Esophagus squamous epithelium (tissue), 4 donors: Measurements from ENCODE around the gene PRDM11.

ENCODE experiments used
- POLR2A ChIP-seq, 4 donors: fragments of 450-650 bp; IDR thresholded peaks; one replicate each; pipeline ENCODE4 v1.6.1; 2017; ENCODE audit warnings: antibody characterized with exemption in 4 of 4, mild to moderate bottlenecking in 4 of 4, moderate library complexity in 3 of 4
- TF ChIP-seq, protein P1 (sequence below), 6 experiments: fragments of 450-650 bp in 4 of 6; fragments of 200-600 bp in 2 of 6; sonication (generic) in 2 of 6; IDR thresholded peaks; one replicate each; pipeline ENCODE4 v1.5.1; 2016 to 2019; ENCODE audit warnings: antibody characterized with exemption in 6 of 6, mild to moderate bottlenecking in 4 of 6, moderate library complexity in 4 of 6

- TF ChIP-seq, protein P1, sequence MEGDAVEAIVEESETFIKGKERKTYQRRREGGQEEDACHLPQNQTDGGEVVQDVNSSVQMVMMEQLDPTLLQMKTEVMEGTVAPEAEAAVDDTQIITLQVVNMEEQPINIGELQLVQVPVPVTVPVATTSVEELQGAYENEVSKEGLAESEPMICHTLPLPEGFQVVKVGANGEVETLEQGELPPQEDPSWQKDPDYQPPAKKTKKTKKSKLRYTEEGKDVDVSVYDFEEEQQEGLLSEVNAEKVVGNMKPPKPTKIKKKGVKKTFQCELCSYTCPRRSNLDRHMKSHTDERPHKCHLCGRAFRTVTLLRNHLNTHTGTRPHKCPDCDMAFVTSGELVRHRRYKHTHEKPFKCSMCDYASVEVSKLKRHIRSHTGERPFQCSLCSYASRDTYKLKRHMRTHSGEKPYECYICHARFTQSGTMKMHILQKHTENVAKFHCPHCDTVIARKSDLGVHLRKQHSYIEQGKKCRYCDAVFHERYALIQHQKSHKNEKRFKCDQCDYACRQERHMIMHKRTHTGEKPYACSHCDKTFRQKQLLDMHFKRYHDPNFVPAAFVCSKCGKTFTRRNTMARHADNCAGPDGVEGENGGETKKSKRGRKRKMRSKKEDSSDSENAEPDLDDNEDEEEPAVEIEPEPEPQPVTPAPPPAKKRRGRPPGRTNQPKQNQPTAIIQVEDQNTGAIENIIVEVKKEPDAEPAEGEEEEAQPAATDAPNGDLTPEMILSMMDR (IDR thresholded peaks at IDR 0.05), result no peak
- no peak for TF ChIP-seq POLR2A (IDR thresholded peaks at IDR 0.05)
These were observed 134.0 kb downstream of the PRDM11 start for GRCh38 chr11:45280449-45280848.
